Astrocyte of the cerebellum (primary cell): ENCODE measurements around the gene CASTOR2.

Experiments
- DNase-seq: peaks from one replicate; pipeline ENCODE4 v3.0.0-alpha.2; 2011; ENCODE audit warnings: low read depth
- H3K4me3 ChIP-seq: 2 replicates; pipeline ENCODE4 v1.5.1; 2011; ENCODE audit warnings: mild to moderate bottlenecking, low read depth, low read length, moderate library complexity
- CTCF ChIP-seq: IDR thresholded peaks from 2 replicates; pipeline ENCODE4 v1.5.1; 2012; ENCODE audit warnings: low read length, low read depth, moderate library complexity, mild to moderate bottlenecking; ENCODE audit errors: missing control alignments
- in situ Hi-C: cut with HindIII; loops from 2 replicates; pipeline ENCODE4 v1.10.0; 2017; ENCODE audit warnings: low sequenced_read_pairs

CASTOR2 gene

GRCh38 chr7:75018570-75019364 is 54.3 kb downstream of the CASTOR2 start:
- no peak for TF ChIP-seq CTCF
- in situ Hi-C loops = no loop called here
- H3K4me3 ChIP-seq = no peak overlapping the region
- no peak for DNase-seq

- DNase-seq = no peak
- in situ Hi-C loops = no loop called here
- no peak for TF ChIP-seq CTCF
- H3K4me3 ChIP-seq = no peak overlapping the region
Measured at GRCh38 chr7:75019800-75020199, 55.3 kb downstream of the CASTOR2 start.

GRCh38 chr7:75024922-75025321 is 60.4 kb downstream of the CASTOR2 start:
- in situ Hi-C loops = no loop called here
- H3K4me3 ChIP-seq = no peak overlapping the region
- no peak for TF ChIP-seq CTCF
- DNase-seq = no peak

- H3K4me3 ChIP-seq = no peak overlapping the region
- TF ChIP-seq CTCF = no peak
- in situ Hi-C loops = no loop called here
- DNase-seq = no peak
Measured at GRCh38 chr7:75028299-75028698, 63.8 kb downstream of the CASTOR2 start.

- no peak for DNase-seq
- TF ChIP-seq CTCF = peak; percentile 40
- no peak overlapping the region for H3K4me3 ChIP-seq
- in situ Hi-C loops = no loop called here
Measured at GRCh38 chr7:75033064-75033463, 68.6 kb downstream of the CASTOR2 start.

GRCh38 chr7:75033826-75034225 is 69.3 kb downstream of the CASTOR2 start:
- DNase-seq = no peak
- TF ChIP-seq CTCF = no peak
- H3K4me3 ChIP-seq = no peak overlapping the region
- in situ Hi-C loops = no loop called here
